Measurements from ENCODE around the gene DNM1. TPM values are rescaled to one million over a fixed set of nuclear protein-coding genes. Genes with fewer than 3 reads are reported as not detected.

The DNM1 gene
- total RNA-seq, 4 donors from 2014 or later: 1.3 to 9.7 (median 1.6) TPM

DNA sequence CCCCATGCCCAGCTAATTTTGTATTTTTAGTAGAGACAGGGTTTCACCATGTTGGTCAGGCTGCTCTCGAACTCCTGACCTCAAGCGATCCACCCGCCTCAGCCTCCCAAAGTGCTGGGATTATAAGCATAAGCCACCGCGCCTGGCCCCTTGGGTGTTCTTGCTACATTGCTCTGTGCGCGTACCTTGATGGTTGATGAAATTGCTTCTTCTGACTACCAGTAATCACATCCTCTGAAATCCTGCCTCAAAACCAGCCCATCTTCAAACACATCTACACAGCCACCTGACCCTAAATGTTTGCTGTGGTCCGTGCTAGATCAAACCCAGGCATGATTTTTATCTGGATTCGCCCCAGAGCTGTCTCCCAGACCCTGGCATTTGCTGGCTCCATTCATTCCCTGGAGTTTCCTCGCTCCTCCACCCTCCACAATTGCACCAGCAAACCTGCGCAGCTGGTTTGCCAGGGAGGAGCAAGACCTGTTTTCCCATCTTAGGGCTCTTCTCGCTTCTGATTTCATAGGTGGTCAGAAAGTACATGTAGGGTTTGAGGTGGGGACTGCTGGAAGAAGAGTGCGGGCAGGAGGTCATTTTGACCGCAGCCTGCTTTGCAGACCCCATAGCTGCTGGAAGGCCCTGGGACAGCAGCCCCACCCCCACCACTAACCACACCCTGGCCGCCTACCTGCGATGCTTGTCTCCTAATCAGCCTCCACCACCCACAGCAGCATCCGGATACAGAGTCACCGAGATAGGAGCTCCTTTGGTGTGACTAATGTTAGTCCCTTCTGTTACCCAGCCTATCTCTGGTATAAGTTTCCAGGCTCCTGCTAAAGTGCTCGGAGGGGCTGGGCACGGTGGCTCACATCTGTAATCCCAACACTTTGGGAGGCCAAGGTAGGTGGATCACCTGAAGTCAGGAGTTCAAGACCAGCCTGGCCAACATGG lies 95.6 kb downstream of the DNM1 start:
- Histone ChIP-seq H3K27ac (peak overlapping the region; percentile 62 to 80 (median 72)), H3K4me3 (no peak overlapping the region), H3K9me3 (no peaks in the 10 kb centered on the region), H3K27me3 (no peaks in the 10 kb centered on the region), H3K4me1 (peaks cover 0 to 32% (median 11%) of the 10 kb centered on the region in 3 donors), H3K36me3 (peaks cover 0 to 4% (median 0%) of the 10 kb centered on the region in 3 donors)
- intact Hi-C loops (cut with DNase I): no loop called here
- WGBS, 2 donors: 52 to 80% methylated on average over 13 to 16 of the region's 20 CpGs
- DNase-seq: no peak
- TF ChIP-seq POLR2A (IDR thresholded peaks at IDR 0.05) (no peak), CTCF (IDR thresholded peaks at IDR 0.05) (no peak)

DNA sequence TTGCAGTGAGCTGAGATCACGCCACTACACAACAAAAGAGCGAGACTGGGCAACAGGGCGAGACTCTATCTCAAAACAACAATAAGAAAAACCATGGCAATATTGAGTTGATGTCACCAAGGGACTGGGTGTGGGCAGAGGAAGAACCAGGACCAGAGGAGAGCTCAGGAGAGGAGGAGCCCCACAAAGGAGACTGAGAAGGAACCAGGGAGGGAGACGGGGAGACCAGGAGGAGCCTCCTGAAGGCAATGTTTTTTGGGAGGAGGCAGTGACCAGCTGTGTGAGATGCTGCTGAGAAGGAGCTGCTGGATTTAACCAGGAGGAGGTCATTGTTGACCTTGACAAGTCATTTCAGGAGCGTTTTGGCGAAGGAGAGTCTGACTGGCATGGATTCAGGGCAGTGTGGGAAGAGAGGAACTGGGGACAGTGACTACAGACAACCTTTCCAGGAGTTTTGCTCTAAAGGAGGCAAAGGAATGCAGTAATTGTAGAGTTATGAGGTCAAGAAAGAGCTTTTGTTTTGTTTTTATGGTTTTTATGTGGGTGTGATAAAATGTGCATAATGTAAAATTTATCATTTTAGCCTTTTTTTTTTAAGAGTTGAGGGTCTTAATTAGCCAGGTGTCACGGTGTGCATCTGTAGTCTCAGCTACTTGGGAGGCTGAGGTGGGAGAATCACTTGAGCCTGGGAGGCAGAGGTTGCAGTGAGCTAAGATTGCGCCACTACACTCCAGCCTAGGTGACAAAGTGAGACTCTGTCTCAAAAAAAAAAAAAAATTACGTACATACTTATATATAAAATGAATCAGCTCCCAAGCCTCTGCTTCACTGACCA lies 101.2 kb downstream of the DNM1 start:
- Histone ChIP-seq H3K4me3 (no peak overlapping the region), H3K36me3 (peaks cover under 1 to 19% (median 4%) of the 10 kb centered on the region in 3 donors), H3K9me3 (no peaks in the 10 kb centered on the region), H3K4me1 (peaks cover 0 to 49% (median 14%) of the 10 kb centered on the region in 3 donors), H3K27ac (peak overlapping the region in 3 of 4 donors; percentile 81 to 92 (median 86)), H3K27me3 (no peaks in the 10 kb centered on the region)
- DNase-seq: no peak
- no peak for TF ChIP-seq POLR2A (IDR thresholded peaks at IDR 0.05)
- no peak for TF ChIP-seq CTCF (IDR thresholded peaks at IDR 0.05)
- intact Hi-C loops (cut with DNase I): no loop called here
- 74 to 84% methylated on average over 9 of the region's 9 CpGs for WGBS, 2 donors

Small RNAs within 50 kb of the gene (small RNA-seq; reads per million reads assigned to genes)
- 36.9 to 69.1 (median 63.8) reads per million in 4 donors for gene MIR199B
- 0 to 0.41 (median 0) reads per million in 4 donors for gene MIR3154

Other genes with a start within 250 kb of the DNM1 start
- gene EEIG1, start 222.4 kb upstream of the DNM1 start, total RNA-seq: 10 to 100 TPM; 16.9 to 65.0 (median 24.0) TPM
- gene NAIF1, start 136.1 kb upstream of the DNM1 start, total RNA-seq: 1 to 10 TPM; 6.3 to 8.8 (median 7.8) TPM
- gene SLC25A25, start 135.1 kb upstream of the DNM1 start, total RNA-seq: 10 to 100 TPM; 15.8 to 37.9 (median 24.1) TPM
- 100 to 1,000 TPM in 1 of 4 donors, 10 to 100 TPM in 3; 54.2 to 118 (median 83.0) TPM for gene PTGES2, start 75.7 kb upstream of the DNM1 start, total RNA-seq
- 100 to 1,000 TPM in 3 of 4 donors, 10 to 100 TPM in 1; 36.2 to 931 (median 809) TPM for gene LCN2, start 53.9 kb upstream of the DNM1 start, total RNA-seq
- 100 to 1,000 TPM; 124 to 214 (median 162) TPM for gene BBLN, start 43.1 kb upstream of the DNM1 start, total RNA-seq
- gene CIZ1, start 11.8 kb upstream of the DNM1 start, total RNA-seq: 10 to 100 TPM; 31.0 to 74.6 (median 43.7) TPM
- gene GOLGA2, start 72.6 kb downstream of the DNM1 start, total RNA-seq: 10 to 100 TPM; 76.1 to 92.0 (median 89.2) TPM
- gene SWI5, start 72.9 kb downstream of the DNM1 start, total RNA-seq: 10 to 100 TPM; 15.2 to 28.2 (median 17.5) TPM
- gene TRUB2, start 119.1 kb downstream of the DNM1 start, total RNA-seq: 10 to 100 TPM; 13.2 to 15.6 (median 15.3) TPM
- gene COQ4, start 119.5 kb downstream of the DNM1 start, total RNA-seq: 10 to 100 TPM; 55.5 to 89.2 (median 77.9) TPM
- gene SLC27A4, start 137.1 kb downstream of the DNM1 start, total RNA-seq: 100 to 1,000 TPM in 1 of 4 donors, 10 to 100 TPM in 3; 36.6 to 110 (median 72.2) TPM
- 10 to 100 TPM; 22.7 to 31.5 (median 25.5) TPM for gene URM1, start 168.0 kb downstream of the DNM1 start, total RNA-seq
- gene CERCAM, start 217.5 kb downstream of the DNM1 start, total RNA-seq: 10 to 100 TPM in 1 of 4 donors, 1 to 10 TPM in 3; 2.2 to 18.3 (median 6.2) TPM